T47D (cell line): ENCODE data around the gene RBM33.

Experiments used
- DNase-seq, 2 experiments: peaks; one replicate each; pipeline versions ENCODE4 v3.0.0 to v3.0.0-alpha.2; 2011 to 2012; ENCODE audit warnings: low read depth in 1 of 2, low spot score in 1 of 2
- JUND ChIP-seq: IDR thresholded peaks from 2 replicates; pipeline ENCODE4 v1.6.1; 2012; ENCODE audit warnings: low read depth
- in situ Hi-C: cut with HindIII; loops from 2 replicates; pipeline ENCODE4 v1.10.0; 2016; ENCODE audit warnings: low sequenced_read_pairs, low pct_unique_long_range_greater_than_20kb

The RBM33 gene

DNA sequence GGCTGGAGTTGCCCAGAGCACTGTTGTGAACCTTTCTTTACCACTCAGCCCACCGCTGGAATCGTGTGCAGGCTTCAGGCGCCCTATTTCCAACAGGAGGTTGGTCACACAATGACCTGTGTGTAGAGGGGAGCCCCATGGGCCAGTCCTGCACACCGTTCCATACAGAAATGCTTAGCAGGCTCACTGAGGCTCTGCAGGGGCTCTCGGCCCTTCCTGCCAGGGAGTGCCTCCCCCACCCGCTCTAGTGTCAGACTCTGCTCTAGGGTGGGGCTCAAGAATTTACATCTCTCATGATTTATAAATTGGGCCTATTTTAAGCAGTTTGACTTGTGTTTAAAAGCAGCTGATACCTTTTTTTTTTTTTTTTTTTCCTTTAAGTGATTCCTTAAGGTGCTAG lies 125.8 kb downstream of the RBM33 start:
- in situ Hi-C loops, result no loop called here
- no peak for TF ChIP-seq JUND
- no peak for DNase-seq

GRCh38 chr7:155773531-155773930 lies 129.1 kb downstream of the RBM33 start:
- DNase-seq, result no peak
- in situ Hi-C loops, result no loop called here
- TF ChIP-seq JUND, result no peak

GRCh38 chr7:155774947-155775346 lies 130.5 kb downstream of the RBM33 start:
- in situ Hi-C loops, result no loop called here
- no peak for DNase-seq
- TF ChIP-seq JUND, result no peak

GRCh38 chr7:155775691-155776090 lies 131.2 kb downstream of the RBM33 start:
- in situ Hi-C loops, result no loop called here
- DNase-seq, result no peak
- TF ChIP-seq JUND, result no peak

- no peak for DNase-seq
- no peak for TF ChIP-seq JUND
- in situ Hi-C loops, result no loop called here
Measured at GRCh38 chr7:155776606-155777005, 132.1 kb downstream of the RBM33 start.

GRCh38 chr7:155778349-155778748 lies 133.9 kb downstream of the RBM33 start:
- no peak for TF ChIP-seq JUND
- in situ Hi-C loops, result no loop called here
- no peak for DNase-seq

DNA sequence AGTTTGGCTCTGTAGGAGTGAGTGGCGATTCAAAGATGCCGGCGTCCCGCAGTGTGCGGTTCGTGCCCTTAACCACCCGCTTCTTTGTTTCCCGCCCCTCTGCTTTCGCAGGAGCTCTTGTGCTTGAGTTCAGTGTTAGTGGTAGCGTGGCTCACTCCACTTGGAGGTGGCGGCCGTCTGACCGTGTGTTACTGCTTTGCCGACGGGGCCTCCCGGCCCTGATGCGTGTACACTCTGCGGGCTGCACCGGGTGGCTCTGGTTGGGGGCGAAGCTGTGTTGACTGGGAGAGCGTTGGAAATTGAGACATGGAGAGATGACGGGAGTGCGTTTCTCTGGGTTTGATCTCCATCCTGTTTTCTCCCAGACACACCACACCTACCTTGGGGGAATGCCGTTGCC lies 136.4 kb downstream of the RBM33 start:
- in situ Hi-C loops, result no loop called here
- TF ChIP-seq JUND, result no peak
- DNase-seq, result no peak

- DNase-seq, result no peak
- in situ Hi-C loops, result no loop called here
- TF ChIP-seq JUND, result no peak
Measured at GRCh38 chr7:155781433-155781832, 137.0 kb downstream of the RBM33 start.

GRCh38 chr7:155782466-155782865 lies 138.0 kb downstream of the RBM33 start:
- no peak for TF ChIP-seq JUND
- in situ Hi-C loops, result no loop called here
- DNase-seq, result no peak

DNA sequence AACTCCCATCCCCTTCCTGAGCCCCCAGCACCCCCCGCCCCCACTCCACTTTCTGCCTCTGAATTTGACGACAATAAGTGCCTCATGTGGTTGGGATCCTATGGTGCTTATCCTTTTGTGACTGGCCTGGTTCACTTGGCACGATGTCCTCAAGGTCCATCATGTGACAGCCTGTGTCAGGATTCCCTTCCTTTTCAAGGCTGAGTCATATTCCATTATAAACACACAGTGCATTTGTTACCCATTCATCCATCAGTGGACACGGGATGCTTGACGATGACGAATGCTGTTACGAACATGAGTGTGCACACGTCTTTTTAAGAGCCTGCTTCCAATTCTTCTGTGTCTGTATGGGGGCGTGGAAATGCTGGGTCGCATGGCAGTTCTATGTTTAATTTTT lies 141.1 kb downstream of the RBM33 start:
- TF ChIP-seq JUND, result no peak
- no peak for DNase-seq
- in situ Hi-C loops, result no loop called here

DNA sequence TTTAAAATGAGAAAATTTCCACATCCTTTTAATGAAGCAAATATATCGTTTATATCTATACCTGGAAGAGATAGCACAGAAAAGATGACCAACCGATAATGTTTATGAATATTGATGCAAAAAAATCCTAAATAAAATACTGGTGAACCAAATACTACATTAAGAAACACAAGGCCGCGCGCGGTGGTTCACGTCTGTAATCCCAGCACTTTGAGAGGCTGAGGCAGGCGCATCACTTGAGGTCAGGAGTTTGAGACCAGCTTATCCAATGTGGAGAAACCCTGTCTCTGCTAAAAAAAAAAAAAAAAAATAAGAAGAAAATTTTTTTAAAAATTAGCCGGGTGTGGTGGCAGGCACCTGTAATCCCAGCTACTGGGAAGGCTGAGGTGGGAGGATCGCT lies 142.0 kb downstream of the RBM33 start:
- no peak for TF ChIP-seq JUND
- in situ Hi-C loops, result no loop called here
- DNase-seq, result no peak

GRCh38 chr7:155787171-155787851 lies 142.8 kb downstream of the RBM33 start:
- DNase-seq, result no peak
- no peak for TF ChIP-seq JUND
- in situ Hi-C loops, result no loop called here

DNA sequence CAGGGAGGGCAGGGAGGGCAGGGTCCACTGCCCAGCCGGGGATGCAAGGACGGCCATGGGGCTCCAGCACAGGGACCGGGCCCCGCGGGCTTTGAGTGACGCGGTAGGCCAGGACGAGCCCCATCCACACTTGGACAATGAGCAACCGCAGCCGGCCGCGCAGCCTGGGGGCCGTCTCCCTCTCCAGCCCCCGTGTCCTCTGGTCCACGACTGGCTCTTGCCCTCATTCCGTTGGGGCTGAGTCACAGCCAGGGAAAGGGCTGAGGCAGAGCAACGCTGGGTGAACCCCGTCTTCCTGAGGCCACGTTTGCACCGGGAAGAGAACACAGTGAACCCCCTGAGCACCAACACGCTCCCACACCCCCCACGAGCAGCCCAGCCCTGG lies 144.1 kb downstream of the RBM33 start:
- in situ Hi-C loops, result no loop called here
- no peak for TF ChIP-seq JUND
- DNase-seq, result no peak
